HEK293 (cell line): Measurements from ENCODE around the gene UTP4.

Source experiments
- CTCF ChIA-PET: fragments of 350-600 bp; formaldehyde crosslinking; extraction: SDS; loops from one replicate; lab custom pipeline; 2021; ENCODE audit warnings: antibody characterized with exemption; lab: Yijun Ruan, JAX
- POLR2A ChIA-PET: fragments of 300-600 bp; formaldehyde crosslinking; extraction: SDS; loops from one replicate; lab custom pipeline; 2020; ENCODE audit warnings: antibody characterized with exemption, inconsistent platforms; lab: Yijun Ruan, JAX
- H3K27ac ChIP-seq: fragments of 200-500 bp; sonication (Bioruptor generic); 2 replicates; pipeline ENCODE4 v1.5.1; 2014; ENCODE audit warnings: low read depth, low read length, control low read depth, inconsistent platforms; ENCODE audit errors: extremely low read depth
- H3K36me3 ChIP-seq, 2 experiments: fragments of 200-500 bp in 1 of 2; sonication (Bioruptor generic) in 1 of 2; 1 replicate in 1 of 2; 2 replicates in 1 of 2; pipeline ENCODE4 v1.5.1; 2014 to 2017; ENCODE audit warnings: inconsistent platforms in 2 of 2, low read length in 2 of 2; ENCODE audit not compliant: control insufficient read depth in 2 of 2, insufficient read depth in 1 of 2
- H3K4me1 ChIP-seq: fragments of 200-500 bp; sonication (Bioruptor generic); 2 replicates; pipeline ENCODE4 v1.5.1; 2014; ENCODE audit warnings: mild to moderate bottlenecking, low read length, inconsistent platforms; ENCODE audit not compliant: control insufficient read depth, insufficient read depth
- H3K4me3 ChIP-seq: 2 replicates; pipeline ENCODE4 v1.5.1; 2011; ENCODE audit warnings: low read depth, mild to moderate bottlenecking, control low read depth, low read length, moderate library complexity
- H3K9me3 ChIP-seq: fragments of 200-500 bp; sonication (Bioruptor generic); 2 replicates; pipeline ENCODE4 v1.5.1; 2014; ENCODE audit warnings: low read depth, low read length, inconsistent platforms; ENCODE audit not compliant: control insufficient read depth, insufficient read depth
- GFI1B ChIP-seq: fragments of 450-650 bp; formaldehyde crosslinking; IDR thresholded peaks from 2 replicates; pipeline ENCODE4 v1.5.1; 2016; ENCODE audit warnings: missing biosample characterization, missing genetic modification characterization
- GLIS1 ChIP-seq: fragments of 450-650 bp; formaldehyde crosslinking; IDR thresholded peaks from 2 replicates; pipeline ENCODE4 v1.5.1; 2016; ENCODE audit warnings: missing biosample characterization, missing genetic modification characterization
- RBAK ChIP-seq: fragments of 450-650 bp; formaldehyde crosslinking; IDR thresholded peaks from 2 replicates; pipeline ENCODE4 v1.5.1; 2016; ENCODE audit warnings: missing biosample characterization, missing genetic modification characterization
- SETDB1 ChIP-seq: IDR thresholded peaks from one replicate; pipeline ENCODE4 v1.6.1; 2017; ENCODE audit warnings: mild to moderate bottlenecking, low read length, moderate library complexity, mixed read lengths; ENCODE audit not compliant: insufficient read length
- YY1 ChIP-seq: fragments of 450-650 bp; formaldehyde crosslinking; IDR thresholded peaks from 2 replicates; pipeline ENCODE4 v1.5.1; 2018; ENCODE audit warnings: missing biosample characterization, missing genetic modification characterization
- ZBTB48 ChIP-seq: fragments of 450-650 bp; formaldehyde crosslinking; IDR thresholded peaks from 2 replicates; pipeline ENCODE4 v1.5.1; 2016; ENCODE audit warnings: missing biosample characterization, missing genetic modification characterization
- ZBTB6 ChIP-seq: fragments of 450-650 bp; formaldehyde crosslinking; IDR thresholded peaks from 2 replicates; pipeline ENCODE4 v1.5.1; 2017; ENCODE audit warnings: missing biosample characterization, missing genetic modification characterization
- ZNF114 ChIP-seq: fragments of 450-650 bp; formaldehyde crosslinking; IDR thresholded peaks from 2 replicates; pipeline ENCODE4 v1.5.0; 2017; ENCODE audit warnings: missing biosample characterization, missing genetic modification characterization
- ZNF133 ChIP-seq: fragments of 450-650 bp; formaldehyde crosslinking; IDR thresholded peaks from 2 replicates; pipeline ENCODE4 v1.5.1; 2016; ENCODE audit warnings: missing biosample characterization, missing genetic modification characterization
- ZNF169 ChIP-seq: fragments of 450-650 bp; formaldehyde crosslinking; IDR thresholded peaks from 2 replicates; pipeline ENCODE4 v1.5.1; 2016; ENCODE audit warnings: missing biosample characterization, missing genetic modification characterization
- ZNF211 ChIP-seq: fragments of 450-650 bp; formaldehyde crosslinking; IDR thresholded peaks from 2 replicates; pipeline ENCODE4 v1.5.1; 2016; ENCODE audit warnings: low read depth, missing biosample characterization, missing genetic modification characterization
- ZNF24 ChIP-seq: fragments of 450-650 bp; formaldehyde crosslinking; IDR thresholded peaks from 2 replicates; pipeline ENCODE4 v1.5.1; 2016; ENCODE audit warnings: missing biosample characterization, missing genetic modification characterization
- ZNF404 ChIP-seq: fragments of 450-650 bp; formaldehyde crosslinking; IDR thresholded peaks from 2 replicates; pipeline ENCODE4 v1.5.1; 2017; ENCODE audit warnings: missing biosample characterization, missing genetic modification characterization
- ZNF433 ChIP-seq: fragments of 450-650 bp; formaldehyde crosslinking; IDR thresholded peaks from 2 replicates; pipeline ENCODE4 v1.5.1; 2016; ENCODE audit warnings: missing biosample characterization, missing genetic modification characterization, low read depth
- ZNF510 ChIP-seq: fragments of 450-650 bp; formaldehyde crosslinking; IDR thresholded peaks from 2 replicates; pipeline ENCODE4 v1.5.1; 2018; ENCODE audit warnings: mild to moderate bottlenecking, missing genetic modification characterization, missing biosample characterization; ENCODE audit not compliant: insufficient replicate concordance
- ZNF521 ChIP-seq: fragments of 450-650 bp; formaldehyde crosslinking; IDR thresholded peaks from 2 replicates; pipeline ENCODE4 v1.5.1; 2017; ENCODE audit warnings: missing biosample characterization, mild to moderate bottlenecking, missing genetic modification characterization
- ZNF548 ChIP-seq: fragments of 450-650 bp; formaldehyde crosslinking; IDR thresholded peaks from 2 replicates; pipeline ENCODE4 v1.5.1; 2016; ENCODE audit warnings: missing biosample characterization, missing genetic modification characterization
- ZNF76 ChIP-seq: fragments of 450-650 bp; formaldehyde crosslinking; IDR thresholded peaks from 2 replicates; pipeline ENCODE4; 2016; ENCODE audit warnings: low read depth, missing biosample characterization, missing genetic modification characterization, borderline replicate concordance
- TF ChIP-seq, protein P1 (sequence below): fragments of 450-650 bp; formaldehyde crosslinking; IDR thresholded peaks from 2 replicates; pipeline ENCODE4 v1.5.1; 2017; ENCODE audit warnings: missing biosample characterization, mild to moderate bottlenecking, missing genetic modification characterization, moderate library complexity
- TF ChIP-seq, protein P2 (sequence below): fragments of 450-650 bp; formaldehyde crosslinking; IDR thresholded peaks from 2 replicates; pipeline ENCODE4 v1.5.1; 2016; ENCODE audit warnings: missing biosample characterization, missing genetic modification characterization

Gene UTP4

GRCh38 chr16:69127966-69128510, 4.4 kb upstream of the UTP4 start:
- ChIA-PET CTCF (no interaction called here), POLR2A (interaction anchor here (0.6 to 0.7 kb wide), 2 partner anchors 8 to 142 kb away, joined by 3 read pairs; no protein-coding TSS in a partner anchor)
- Histone ChIP-seq H3K36me3 (peaks cover 6 to 22% of the 10 kb centered on the region in 2 experiments; a peak in 2 of 3 replicates), H3K4me3 (no peak overlapping the region), H3K9me3 (no peaks in the 10 kb centered on the region), H3K27ac (no peak overlapping the region), H3K4me1 (peaks cover 3% of the 10 kb centered on the region; the same call in 1 of the 2 replicates)
- TF ChIP-seq GFI1B (tag by site-specific recombination) = no peak
- TF ChIP-seq ZNF133 (tag by site-specific recombination) = no peak
- TF ChIP-seq SETDB1 = no peak
- no peak for TF ChIP-seq RBAK (tag by site-specific recombination)
- TF ChIP-seq ZNF433 = no peak
- TF ChIP-seq ZNF521 (tag by site-specific recombination) = no peak

DNA sequence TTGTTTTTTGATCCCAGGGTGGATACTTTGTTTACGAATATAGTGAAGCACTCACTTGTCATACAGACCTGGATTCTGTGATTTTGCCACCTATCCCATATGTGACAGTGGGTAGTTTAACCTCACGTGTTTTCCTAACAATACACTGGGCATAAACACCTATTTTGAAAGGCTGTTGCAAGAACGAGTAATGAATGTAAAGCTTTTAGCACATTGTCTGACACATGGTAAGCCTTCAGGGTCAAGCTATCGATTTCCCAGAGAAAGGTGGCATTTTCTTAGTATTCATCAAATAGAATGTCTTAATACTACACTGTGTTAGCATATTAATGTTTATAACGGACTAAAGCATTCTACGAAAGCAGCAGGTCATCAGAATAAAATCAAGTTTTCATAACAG, 2.0 kb upstream of the UTP4 start:
- Histone ChIP-seq H3K4me3 (no peak overlapping the region), H3K36me3 (peaks cover 11 to 35% of the 10 kb centered on the region in 2 experiments; a peak in 2 of 3 replicates), H3K27ac (no peak overlapping the region)
- ChIA-PET CTCF (interaction anchor here (2.5 to 2.8 kb wide), 2 partner anchors 17 to 228 kb away, joined by 11 to 18 read pairs; no protein-coding TSS in a partner anchor), POLR2A (interaction anchor here (0.6 to 2.0 kb wide), 2 partner anchors 49 to 57 kb away, joined by 3 to 12 read pairs; partner anchors contain the start of gene SNTB2)
- TF ChIP-seq, protein P1, sequence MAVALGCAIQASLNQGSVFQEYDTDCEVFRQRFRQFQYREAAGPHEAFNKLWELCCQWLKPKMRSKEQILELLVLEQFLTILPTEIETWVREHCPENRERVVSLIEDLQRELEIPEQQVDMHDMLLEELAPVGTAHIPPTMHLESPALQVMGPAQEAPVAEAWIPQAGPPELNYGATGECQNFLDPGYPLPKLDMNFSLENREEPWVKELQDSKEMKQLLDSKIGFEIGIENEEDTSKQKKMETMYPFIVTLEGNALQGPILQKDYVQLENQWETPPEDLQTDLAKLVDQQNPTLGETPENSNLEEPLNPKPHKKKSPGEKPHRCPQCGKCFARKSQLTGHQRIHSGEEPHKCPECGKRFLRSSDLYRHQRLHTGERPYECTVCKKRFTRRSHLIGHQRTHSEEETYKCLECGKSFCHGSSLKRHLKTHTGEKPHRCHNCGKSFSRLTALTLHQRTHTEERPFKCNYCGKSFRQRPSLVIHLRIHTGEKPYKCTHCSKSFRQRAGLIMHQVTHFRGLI (tag by site-specific recombination) = no peak
- no peak for TF ChIP-seq ZNF24 (tag by site-specific recombination)
- TF ChIP-seq ZNF211 (tag by site-specific recombination) = no peak
- no peak for TF ChIP-seq YY1
- no peak for TF ChIP-seq GLIS1 (tag by site-specific recombination)
- no peak for TF ChIP-seq ZNF114 (tag by site-specific recombination)
- no peak for TF ChIP-seq ZBTB48 (tag by site-specific recombination)
- no peak for TF ChIP-seq ZNF404 (tag by site-specific recombination)
- no peak for TF ChIP-seq ZNF510
- TF ChIP-seq ZNF548 (tag by site-specific recombination) = no peak
- no peak for TF ChIP-seq ZNF76 (tag by site-specific recombination)
- TF ChIP-seq ZNF169 (tag by site-specific recombination) = no peak
- TF ChIP-seq, protein P2, sequence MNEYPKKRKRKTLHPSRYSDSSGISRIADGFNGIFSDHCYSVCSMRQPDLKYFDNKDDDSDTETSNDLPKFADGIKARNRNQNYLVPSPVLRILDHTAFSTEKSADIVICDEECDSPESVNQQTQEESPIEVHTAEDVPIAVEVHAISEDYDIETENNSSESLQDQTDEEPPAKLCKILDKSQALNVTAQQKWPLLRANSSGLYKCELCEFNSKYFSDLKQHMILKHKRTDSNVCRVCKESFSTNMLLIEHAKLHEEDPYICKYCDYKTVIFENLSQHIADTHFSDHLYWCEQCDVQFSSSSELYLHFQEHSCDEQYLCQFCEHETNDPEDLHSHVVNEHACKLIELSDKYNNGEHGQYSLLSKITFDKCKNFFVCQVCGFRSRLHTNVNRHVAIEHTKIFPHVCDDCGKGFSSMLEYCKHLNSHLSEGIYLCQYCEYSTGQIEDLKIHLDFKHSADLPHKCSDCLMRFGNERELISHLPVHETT (tag by site-specific recombination) = no peak
- no peak for TF ChIP-seq ZBTB6 (tag by site-specific recombination)
- TF ChIP-seq, all 188 proteins: peak for 0
- no peaks in the 10 kb centered on the region for H3K9me3 ChIP-seq
- peaks cover 3% of the 10 kb centered on the region; the same call in 1 of the 2 replicates for H3K4me1 ChIP-seq
